Osteocyte (in vitro differentiated cells): Measurements from ENCODE around the gene EFNA1. TPM values are rescaled to one million over a fixed set of nuclear protein-coding genes. Genes with fewer than 3 reads are reported as not detected.

ENCODE experiments used
- DNase-seq: peaks from one replicate; pipeline ENCODE4 v3.0.0; 2021; ENCODE audit warnings: mixed read lengths; ENCODE audit not compliant: unreplicated experiment; ENCODE audit errors: extremely low spot score
- H3K27ac Mint-ChIP-seq: one replicate; pipeline ENCODE4 v1.8.0; 2021; ENCODE audit warnings: mild to moderate bottlenecking, mixed read lengths; ENCODE audit not compliant: unreplicated experiment
- H3K27me3 Mint-ChIP-seq: one replicate; pipeline ENCODE4 v1.8.0; 2021; ENCODE audit warnings: mixed read lengths; ENCODE audit not compliant: unreplicated experiment
- H3K36me3 Mint-ChIP-seq: one replicate; pipeline ENCODE4 v1.8.0; 2021; ENCODE audit warnings: mixed read lengths; ENCODE audit not compliant: unreplicated experiment
- H3K4me1 Mint-ChIP-seq: one replicate; pipeline ENCODE4 v1.8.0; 2021; ENCODE audit warnings: mixed read lengths; ENCODE audit not compliant: unreplicated experiment
- H3K4me3 Mint-ChIP-seq: one replicate; pipeline ENCODE4 v1.8.0; 2021; ENCODE audit warnings: mild to moderate bottlenecking, moderate library complexity, mixed read lengths; ENCODE audit not compliant: unreplicated experiment
- H3K9me3 Mint-ChIP-seq: one replicate; pipeline ENCODE4 v1.8.0; 2021; ENCODE audit warnings: mixed read lengths; ENCODE audit not compliant: unreplicated experiment
- CTCF ChIP-seq: fragments of 200-600 bp; sonication (generic); IDR thresholded peaks from 2 replicates; pipeline ENCODE4 v1.5.0; 2021; ENCODE audit warnings: antibody characterized with exemption, mild to moderate bottlenecking, moderate library complexity
- total RNA-seq: library from RNA; stranded (reverse); gene quantifications from 2 replicates; pipeline ENCODE4 v1.2.1, GENCODE V29; 2021

The EFNA1 gene
- total RNA-seq, 1 donor from 2014 or later = 31.3 TPM

GRCh38 chr1:155176544-155177071 lies 48.9 kb downstream of the EFNA1 start:
- no peaks in the 10 kb centered on the region for H3K27me3 Mint-ChIP-seq
- peak; percentile 95 for DNase-seq
- H3K36me3 Mint-ChIP-seq = peaks cover 17% of the 10 kb centered on the region
- H3K9me3 Mint-ChIP-seq = no peaks in the 10 kb centered on the region
- peaks cover 34% of the 10 kb centered on the region for H3K4me1 Mint-ChIP-seq
- peak; percentile 93 for TF ChIP-seq CTCF
- H3K27ac Mint-ChIP-seq = no peak overlapping the region
- no peak overlapping the region for H3K4me3 Mint-ChIP-seq

- no peak for TF ChIP-seq CTCF
These were observed 49.7 kb downstream of the EFNA1 start for GRCh38 chr1:155177192-155177917.

GRCh38 chr1:155177918-155178281 lies 50.2 kb downstream of the EFNA1 start:
- no peak overlapping the region for H3K27ac Mint-ChIP-seq
- H3K4me3 Mint-ChIP-seq = no peak overlapping the region
- no peak for DNase-seq

More at GRCh38 chr1:155177192-155177917, 49.7 kb downstream of the EFNA1 start:
- no peaks in the 10 kb centered on the region for H3K9me3 Mint-ChIP-seq
- no peak for DNase-seq
- H3K36me3 Mint-ChIP-seq = peaks cover 18% of the 10 kb centered on the region
- H3K4me1 Mint-ChIP-seq = peaks cover 27% of the 10 kb centered on the region
- no peak overlapping the region for H3K27ac Mint-ChIP-seq
- no peak overlapping the region for H3K4me3 Mint-ChIP-seq
- no peaks in the 10 kb centered on the region for H3K27me3 Mint-ChIP-seq

GRCh38 chr1:155178441-155179111 lies 50.9 kb downstream of the EFNA1 start:
- Mint-ChIP-seq H3K27ac (no peak overlapping the region), H3K9me3 (no peaks in the 10 kb centered on the region), H3K36me3 (peaks cover 21% of the 10 kb centered on the region), H3K27me3 (no peaks in the 10 kb centered on the region), H3K4me1 (peaks cover 19% of the 10 kb centered on the region), H3K4me3 (no peak overlapping the region)
- no peak for DNase-seq
- no peak for TF ChIP-seq CTCF

More at GRCh38 chr1:155177918-155178281, 50.2 kb downstream of the EFNA1 start:
- Mint-ChIP-seq H3K4me1 (peaks cover 24% of the 10 kb centered on the region), H3K9me3 (no peaks in the 10 kb centered on the region), H3K36me3 (peaks cover 19% of the 10 kb centered on the region), H3K27me3 (no peaks in the 10 kb centered on the region)
- no peak for TF ChIP-seq CTCF
